ENCODE results near the gene NPRL2.

The NPRL2 gene

DNA sequence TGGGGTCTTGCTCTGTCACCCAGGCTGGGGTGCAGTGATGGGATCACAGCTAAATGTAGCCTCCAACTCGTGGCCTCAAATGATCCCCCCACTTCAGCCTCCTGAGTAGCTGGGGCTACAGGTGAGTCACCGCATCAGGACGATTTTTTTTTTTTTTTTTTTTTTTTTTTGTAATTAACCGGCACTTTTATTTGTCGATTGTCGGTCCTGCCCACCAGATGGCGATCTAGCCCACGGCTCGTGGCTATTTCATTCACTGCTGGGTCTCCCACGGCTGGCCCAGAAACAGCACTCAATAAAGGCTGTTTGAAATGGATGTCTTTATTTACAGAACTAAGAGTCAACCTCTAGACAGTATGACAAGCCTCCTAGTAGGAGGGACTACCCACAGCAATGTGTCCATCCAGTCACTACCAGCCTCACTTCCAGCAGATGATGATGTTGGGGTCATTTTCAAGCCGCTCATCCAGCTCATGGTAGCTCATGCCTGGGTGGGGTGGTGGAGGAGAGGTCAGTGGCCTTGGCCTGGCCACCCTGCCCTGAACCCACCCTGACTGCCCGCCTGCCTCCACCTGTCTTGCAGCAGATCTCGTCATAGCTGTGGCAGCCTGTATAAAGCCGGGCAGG, 3.3 kb downstream of the NPRL2 start:
- peak; percentile 57 for DNase-seq

DNA sequence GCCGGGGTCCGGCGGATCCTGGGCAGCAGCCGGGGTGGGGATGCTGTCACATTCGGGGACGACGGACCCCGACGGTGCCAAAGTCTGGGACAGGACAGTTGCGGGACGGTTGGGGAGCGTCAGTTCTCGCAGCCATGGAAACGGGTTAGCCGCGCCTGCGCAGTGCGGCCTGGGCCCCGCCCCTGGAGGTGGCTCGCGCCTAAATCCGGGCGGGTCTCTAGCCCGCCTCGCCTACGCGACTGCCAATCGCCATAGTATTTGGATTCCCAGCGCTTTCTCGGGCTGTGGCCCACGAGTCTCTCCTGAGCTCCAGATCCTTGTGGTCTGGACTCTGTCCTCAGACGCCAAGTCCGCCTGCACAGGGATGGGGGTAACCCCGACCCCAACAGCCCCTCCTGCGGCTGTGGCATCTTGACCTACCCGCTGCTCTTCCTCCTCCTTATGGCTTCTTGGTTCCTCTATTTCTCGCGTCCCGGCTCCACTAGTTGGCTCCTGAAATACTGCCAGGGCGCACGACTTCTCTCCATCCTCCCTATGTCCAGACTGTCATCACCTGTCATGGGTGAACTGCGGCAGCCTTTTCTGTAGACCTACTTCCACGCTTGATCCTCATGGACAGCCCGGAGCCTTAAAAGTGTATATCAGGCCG, 4.9 kb downstream of the NPRL2 start, which contains the start of gene ZMYND10:
Gene ZMYND10, minus strand, starts transcription at position 147 of the 649 bp plus-strand sequence. CDS start 153 bp downstream, outside the sequence.
- no peak for DNase-seq

GRCh38 chr3:50345008-50345407, 5.6 kb downstream of the NPRL2 start:
- DNase-seq, result no peak

GRCh38 chr3:50342813-50343633, 7.6 kb downstream of the NPRL2 start:
- DNase-seq, result no peak

DNA sequence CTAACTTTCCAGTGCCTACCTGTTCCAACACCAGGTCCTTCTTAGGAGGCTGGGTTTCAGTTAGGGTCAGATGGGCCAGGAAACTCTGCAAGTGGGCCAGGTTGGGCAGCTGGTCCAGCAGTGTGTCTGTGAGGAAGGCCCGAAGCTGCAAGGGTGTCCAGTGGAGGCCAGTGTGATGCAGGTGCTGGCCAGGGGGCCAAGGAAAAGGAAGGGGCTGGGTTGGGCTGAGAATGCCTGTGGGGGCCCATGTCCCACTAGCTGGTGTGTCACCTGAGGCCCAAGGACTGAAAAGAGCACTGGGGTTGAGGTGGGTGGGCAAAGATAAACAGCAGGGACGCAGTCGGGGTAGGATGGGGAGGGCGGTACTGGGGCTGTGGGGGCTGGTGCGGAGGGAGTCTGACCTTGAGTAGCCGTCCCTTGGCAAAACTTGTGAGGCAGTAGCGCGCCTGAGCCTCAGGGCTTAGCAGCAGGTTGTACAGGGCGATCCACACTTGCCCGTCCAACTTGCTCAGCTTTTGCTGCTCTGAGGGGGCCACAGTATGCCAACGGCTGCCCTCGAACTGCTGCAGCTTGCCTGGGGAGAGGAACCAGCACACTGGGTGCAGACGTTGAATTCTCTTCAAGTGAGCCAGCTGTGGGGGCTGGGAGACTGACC, 8.5 kb downstream of the NPRL2 start:
- no peak for DNase-seq

DNA sequence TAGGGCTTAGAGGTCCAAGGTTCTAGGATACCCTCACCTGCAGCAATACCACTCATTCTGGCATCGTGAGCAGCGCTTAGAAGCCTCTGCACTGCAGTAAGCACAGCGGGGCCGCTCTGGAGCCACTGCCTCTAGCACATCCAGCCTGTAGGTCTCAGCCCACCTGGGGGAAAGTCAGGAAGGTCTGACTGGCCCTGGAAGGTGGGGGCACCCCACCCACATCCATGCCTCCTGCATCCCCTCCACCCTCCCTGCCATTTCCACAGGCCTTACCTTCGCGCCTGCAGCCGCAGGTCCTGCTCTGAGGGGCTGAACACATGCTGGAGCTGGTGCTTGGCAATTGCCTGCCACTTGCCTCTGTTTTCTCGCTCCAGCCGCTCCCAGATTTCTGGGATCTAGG, 9.0 kb downstream of the NPRL2 start:
- DNase-seq, result no peak

DNA sequence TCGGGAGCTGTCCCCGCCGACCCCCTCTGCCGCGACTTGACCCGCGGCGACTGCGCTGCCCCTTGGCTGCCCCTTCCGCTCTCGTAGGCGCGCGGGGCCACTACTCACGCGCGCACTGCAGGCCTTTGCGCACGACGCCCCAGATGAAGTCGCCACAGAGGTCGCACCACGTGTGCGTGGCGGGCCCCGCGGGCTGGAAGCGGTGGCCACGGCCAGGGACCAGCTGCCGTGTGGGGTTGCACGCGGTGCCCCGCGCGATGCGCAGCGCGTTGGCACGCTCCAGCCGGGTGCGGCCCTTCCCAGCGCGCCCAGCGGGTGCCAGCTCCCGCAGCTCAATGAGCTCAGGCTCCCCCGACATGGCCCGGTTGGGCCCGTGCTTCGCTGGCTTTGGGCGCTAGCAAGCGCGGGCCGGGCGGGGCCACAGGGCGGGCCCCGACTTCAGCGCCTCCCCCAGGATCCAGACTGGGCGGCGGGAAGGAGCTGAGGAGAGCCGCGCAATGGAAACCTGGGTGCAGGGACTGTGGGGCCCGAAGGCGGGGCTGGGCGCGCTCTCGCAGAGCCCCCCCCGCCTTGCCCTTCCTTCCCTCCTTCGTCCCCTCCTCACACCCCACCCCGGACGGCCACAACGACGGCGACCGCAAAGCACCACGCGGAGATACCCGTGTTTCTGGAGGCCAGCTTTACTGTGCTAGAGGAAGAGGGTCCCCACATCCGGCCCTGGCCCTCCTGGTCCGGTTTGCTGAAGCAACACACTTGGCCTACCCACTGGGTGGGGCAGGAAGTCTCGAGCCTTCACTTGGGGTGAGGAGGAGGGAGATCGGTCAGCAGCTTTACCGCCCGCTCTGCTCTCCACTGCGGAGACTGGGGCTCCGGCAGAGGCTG, 9.9 kb downstream of the NPRL2 start, which contains the start of gene RASSF1:
Gene RASSF1, minus strand, starts transcription at position 389 of the 882 bp plus-strand sequence. Its CDS starts 31 bp downstream, at position 358.
- no peak for DNase-seq

GRCh38 chr3:50340147-50340447, 10.5 kb downstream of the NPRL2 start:
- no peak for DNase-seq

DNA sequence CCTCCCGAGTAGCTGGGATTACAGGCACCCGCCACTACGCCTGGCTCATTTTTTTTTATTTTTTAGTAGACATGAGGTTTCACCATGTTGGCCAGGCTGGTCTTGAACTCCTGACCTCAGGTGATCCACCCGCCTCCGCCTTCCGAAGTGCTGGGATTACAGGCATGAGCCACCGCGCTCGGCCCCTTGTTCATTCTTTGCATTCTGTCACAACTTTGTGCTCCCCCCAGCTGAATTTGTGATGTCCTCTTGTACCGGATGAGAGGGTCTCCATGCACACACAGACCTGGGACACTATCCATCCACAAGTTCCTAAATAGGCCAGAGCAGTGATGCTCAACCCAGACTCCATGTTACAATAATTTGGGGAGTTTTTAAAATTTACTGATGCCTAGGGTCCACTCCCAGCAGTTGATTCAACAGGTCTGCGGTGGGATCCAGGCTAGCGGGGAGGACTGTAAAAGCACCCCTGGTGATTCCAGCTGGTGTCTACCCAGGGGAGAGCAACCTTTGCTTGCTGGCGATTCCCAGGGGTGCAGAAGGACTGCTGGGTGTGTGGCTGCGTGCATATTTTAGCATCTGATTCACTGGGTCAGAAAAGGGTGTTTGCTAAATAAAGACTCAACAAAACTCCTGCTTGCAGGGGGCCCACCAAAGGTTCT, 11.0 kb downstream of the NPRL2 start:
- DNase-seq, result no peak

DNA sequence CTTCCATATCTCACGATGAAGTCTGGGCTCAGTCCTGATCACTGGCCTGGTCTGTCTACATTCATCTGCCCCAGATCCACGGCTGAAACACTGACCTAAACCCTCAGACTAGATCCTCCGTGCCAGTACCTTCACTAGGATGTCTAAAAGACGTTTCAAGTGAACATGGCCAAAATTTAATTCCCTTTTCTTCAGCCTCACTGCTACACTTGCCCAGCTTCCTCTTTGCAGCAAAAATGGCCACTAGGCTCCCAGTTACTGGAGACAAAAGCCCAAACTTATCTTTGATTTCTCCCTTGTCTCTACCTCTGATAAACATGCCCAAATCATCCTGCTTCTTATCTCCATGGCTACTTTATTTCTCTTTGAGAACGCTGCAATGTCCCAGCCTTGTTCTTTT, 11.6 kb downstream of the NPRL2 start:
- no peak for DNase-seq

GRCh38 chr3:50337175-50337861, 13.3 kb downstream of the NPRL2 start:
- peak; percentile 92 for DNase-seq

GRCh38 chr3:50336452-50337174, 14.0 kb downstream of the NPRL2 start:
- DNase-seq, result peak; percentile 6

DNA sequence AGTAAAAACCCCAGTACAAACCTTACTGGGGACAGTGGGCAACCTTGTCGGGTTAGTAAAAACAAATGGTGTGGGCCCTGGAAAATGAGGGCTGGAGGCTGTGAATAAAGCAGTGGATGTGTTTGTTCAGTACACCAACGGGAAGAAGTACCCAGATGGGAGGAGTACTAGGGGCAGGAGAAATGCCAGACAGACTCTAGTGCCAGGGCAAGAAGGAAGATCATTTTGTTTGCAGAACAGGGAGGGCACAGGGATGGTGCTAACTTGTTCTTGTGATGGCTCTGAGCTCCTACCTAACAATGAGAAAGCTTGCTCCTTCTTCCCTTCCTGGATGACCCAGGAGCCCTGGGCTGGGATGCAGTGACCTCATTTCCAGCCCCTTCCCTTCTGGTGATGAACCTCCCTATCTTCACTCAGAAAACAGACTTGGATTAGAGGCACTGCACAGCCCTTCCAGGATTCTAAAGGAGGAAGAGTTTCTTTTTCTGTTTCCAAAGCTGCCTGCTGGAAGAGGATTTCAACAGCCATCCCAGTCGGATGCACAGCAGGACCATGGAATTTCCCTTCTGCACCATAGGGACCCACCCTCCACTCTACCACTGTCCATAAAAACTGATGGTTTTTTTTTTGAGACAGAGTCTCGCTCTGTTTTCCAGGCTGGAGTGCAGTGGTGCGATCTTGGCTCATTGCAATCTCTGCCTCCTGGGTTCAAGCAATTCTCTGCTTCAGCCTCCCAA, 16.1 kb downstream of the NPRL2 start:
- DNase-seq, result no peak

DNA sequence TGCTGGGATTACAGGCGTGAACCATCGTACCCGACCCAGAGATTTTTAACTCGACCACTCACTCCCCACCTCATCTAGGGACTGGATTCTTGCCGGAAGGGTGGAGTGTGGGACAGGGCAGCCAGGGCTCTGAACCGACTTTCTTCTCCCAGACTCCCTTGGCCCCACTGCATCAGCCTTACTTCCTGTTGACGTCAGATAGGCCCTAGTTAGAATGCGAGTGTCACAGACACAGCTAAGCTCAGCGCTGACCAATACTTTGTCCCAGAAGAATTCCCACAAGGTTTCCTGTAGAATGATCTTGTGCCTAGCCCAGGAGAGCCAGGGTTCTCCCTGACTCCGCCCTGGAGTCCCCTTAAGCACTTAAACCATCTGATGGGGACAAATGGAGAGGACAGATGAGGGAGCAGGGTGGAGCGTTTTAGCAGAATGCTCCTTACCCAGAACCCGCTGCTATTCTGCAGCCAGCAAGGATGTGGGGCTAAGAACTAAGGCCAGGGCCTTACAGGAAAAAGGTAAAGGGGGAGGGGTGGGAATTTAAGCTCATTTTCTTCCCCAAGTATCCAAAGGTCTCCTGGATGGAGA, 16.7 kb downstream of the NPRL2 start:
- DNase-seq, result no peak

DNA sequence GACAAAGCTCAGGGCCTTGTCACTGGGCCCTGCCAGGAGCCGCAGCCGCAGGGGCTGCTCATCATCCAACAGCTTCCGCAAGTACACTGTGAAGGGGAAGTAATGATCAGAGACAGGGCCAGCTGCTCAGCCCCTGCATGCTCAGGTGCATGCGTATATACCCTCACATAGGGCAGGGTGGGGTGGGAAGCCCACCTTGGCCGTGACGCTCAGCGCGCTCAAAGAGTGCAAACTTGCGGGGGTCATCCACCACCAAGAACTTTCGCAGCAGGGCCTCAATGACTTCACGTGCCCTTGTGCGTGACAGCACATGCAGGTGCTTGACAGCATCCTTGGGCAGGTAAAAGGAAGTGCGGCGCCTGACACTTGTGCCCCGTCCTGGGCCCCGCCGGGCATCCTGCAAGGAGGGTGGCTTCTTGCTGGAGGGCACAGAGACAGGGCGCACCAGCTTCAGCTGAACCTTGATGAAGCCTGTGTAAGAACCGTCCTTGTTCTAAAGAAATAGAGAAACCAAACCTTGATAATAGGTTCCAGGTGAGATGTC, 19.1 kb downstream of the NPRL2 start:
- DNase-seq, result no peak

DNA sequence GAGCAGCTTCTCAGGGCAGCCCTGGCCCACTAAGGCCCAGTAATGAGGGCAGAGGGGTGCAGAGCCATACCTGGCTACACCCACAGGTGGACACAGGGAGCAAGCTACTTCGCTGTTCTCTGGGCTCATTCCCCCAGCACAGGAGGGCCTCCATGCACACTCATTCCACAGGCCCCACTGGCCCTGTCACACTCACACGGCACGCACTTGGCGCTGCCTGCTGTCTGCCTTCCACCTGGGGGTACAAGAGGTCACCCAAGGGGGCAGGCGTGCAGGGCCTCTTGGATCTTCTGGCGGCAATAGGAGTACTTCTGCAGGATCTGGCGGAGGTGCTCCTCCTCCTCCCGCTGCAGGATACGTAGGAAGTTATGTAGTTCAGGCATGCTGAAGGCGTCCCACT, 20.2 kb downstream of the NPRL2 start:
- no peak for DNase-seq

DNA sequence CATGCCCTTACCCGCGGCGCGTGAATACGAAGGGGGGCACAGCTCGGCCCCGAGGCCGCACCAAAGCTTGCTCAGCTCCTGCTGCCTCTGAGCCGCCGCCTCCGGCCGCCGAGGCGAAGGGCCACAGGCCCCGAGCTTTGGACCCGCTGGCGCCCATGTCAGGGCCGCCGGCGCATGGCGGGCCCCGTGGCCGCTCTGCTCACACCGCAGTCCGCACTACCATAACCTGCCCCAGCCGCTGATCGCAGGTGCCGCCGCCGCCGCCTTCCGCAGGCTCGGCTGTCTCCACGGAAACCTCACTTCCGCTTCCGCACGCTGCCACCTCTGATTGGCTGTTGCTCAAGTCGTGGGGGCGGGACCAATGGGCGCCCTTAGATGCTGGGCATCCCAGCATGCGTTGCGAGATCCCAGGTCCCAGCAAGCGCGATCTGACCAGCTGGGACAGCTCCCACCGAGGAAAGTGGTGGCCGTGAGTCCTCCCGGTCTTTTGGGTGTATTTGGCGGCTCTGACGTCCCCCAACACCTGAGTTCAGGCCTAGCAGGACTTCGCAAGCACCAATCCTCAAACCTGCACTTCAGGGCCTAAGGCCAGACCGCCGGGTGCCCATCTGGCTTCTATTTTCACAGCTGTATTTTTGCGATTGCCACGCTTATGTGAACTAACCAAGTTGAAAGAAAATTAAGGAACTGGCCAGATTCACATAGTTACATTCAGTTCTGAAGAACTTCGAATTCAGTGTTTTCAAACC, 22.5 kb downstream of the NPRL2 start, which contains the start of gene TUSC2:
Gene TUSC2, minus strand, starts transcription at position 281 of the 749 bp plus-strand sequence. Its CDS starts 124 bp downstream, at position 157.
- peak; percentile 85 for DNase-seq

GRCh38 chr3:50327129-50327528, 23.4 kb downstream of the NPRL2 start:
- DNase-seq, result no peak
